NOMO-1 treated with DMSO at 0.1 percent for 48 hours (cell line): Measurements from ENCODE around the gene AGFG2.

Experiments
- DNase-seq: peaks from one replicate; lab custom pipeline; 2025; ENCODE audit not compliant: unreplicated experiment; lab: John Stamatoyannopoulos, UW

AGFG2 gene

DNA sequence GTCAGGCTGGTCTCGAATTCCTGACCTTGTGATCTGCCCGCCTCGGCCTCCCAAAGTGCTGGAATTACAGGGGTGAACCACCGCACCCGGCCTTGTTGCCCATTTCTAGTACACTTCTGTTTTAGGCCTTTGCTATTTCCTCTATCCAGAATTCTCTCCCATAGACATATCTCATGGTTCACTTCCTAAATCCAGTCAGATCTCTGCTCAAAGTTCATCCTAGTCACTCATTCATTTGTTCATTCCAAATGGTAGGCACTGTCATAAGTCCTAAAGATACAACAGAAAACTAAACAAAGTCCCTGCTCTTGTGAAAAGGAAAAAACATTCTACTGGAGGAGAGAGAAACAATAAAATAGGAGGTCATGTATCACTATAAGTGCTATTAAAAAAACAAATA, 71.0 kb downstream of the AGFG2 start:
- no peak for DNase-seq

DNA sequence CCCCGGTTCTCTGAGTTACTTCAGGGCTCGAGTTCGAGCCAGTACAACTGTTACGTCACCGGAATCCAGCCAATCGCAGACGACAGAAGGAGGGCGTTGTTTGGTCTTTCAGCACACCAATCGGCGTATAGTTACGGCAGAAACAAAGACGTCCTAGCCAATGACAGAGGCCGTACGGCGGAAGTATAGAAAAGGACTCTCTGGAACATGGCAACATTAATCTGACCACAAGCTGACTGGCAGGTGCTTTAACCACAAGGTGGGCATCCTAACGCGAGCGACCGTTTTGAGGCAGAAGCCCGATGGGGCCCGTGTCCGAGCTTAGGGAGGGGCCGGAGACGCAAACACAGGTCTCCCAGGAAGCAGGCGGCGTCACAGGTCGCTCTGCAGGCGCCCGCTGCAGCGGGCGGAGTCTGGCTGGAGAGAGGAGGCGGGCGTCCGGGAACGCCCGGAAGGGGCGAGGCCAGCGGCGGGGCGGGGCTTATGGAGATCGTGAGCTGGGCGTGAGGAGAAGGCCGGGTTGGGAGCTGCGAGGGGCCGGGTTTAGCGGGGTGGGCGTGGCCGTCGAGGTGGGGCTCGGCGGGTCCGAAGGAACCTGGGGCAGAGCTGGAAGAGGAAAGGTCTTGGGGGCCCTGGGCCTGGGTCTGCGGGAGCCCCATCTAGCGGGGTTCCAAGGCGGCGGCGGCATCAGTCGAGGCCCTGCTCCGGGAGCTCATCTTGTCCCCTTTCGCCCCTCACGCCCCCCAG, 73.2 kb downstream of the AGFG2 start, which contains the start of gene MOSPD3:
MOSPD3 (plus strand) TSS at position 558 of the 747 bp plus-strand sequence. CDS start 252 bp downstream, outside the sequence.
- DNase-seq = peak; percentile 100

GRCh38 chr7:100612730-100613390, 73.9 kb downstream of the AGFG2 start:
- peak; percentile 34 for DNase-seq

GRCh38 chr7:100613412-100614175, 74.6 kb downstream of the AGFG2 start:
- DNase-seq = peak; percentile 84

DNA sequence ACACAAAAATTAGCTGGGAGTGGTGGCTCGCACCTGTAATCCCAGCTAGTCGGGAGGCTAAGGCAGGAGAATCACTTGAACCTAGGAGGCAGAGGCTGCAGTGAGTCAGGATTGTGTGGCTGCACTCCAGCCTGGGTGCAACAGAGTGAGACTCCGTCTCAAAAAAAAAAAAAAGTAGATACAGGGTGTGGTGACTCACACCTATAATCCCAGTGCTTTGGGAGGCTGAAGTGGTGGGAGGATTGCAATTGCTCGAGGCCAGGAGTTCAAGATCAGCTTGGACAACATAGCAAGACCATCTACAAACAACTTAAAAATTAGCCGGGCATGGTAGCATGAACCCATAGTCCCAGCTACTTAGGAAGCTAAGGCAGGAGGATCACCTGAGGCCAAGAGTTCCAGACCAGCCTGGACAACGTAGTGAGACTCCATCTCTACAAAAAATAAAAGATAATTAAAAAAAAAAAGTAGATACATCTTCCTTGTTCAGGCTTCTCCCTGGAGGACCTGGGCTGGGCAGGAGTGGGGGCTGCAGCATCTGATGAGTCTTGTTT, 75.4 kb downstream of the AGFG2 start:
- DNase-seq = no peak
